AML-193 (cell line): ENCODE measurements around the gene GGT5.
A peak's percentile ranks its signal among the peaks of the same experiment; 100 is the strongest.
"Not testable (repeated sequence)": the region's sequence is repeated elsewhere in the genome, so short reads cannot be mapped to it uniquely, and the experiment has no call there.

Experiments
- DNase-seq, 2 experiments: peaks; one replicate each; lab custom pipeline; 2025; lab: John Stamatoyannopoulos, UW

Gene GGT5

GRCh38 chr22:24262185-24262749, 17.4 kb upstream of the GGT5 start:
- not testable (repeated sequence) for DNase-seq

GRCh38 chr22:24259459-24259858, 14.6 kb upstream of the GGT5 start:
- DNase-seq = not testable (repeated sequence)

GRCh38 chr22:24256736-24257135, 11.9 kb upstream of the GGT5 start:
- DNase-seq = not testable (repeated sequence)

GRCh38 chr22:24256136-24256535, 11.3 kb upstream of the GGT5 start:
- DNase-seq = not testable (repeated sequence)

GRCh38 chr22:24253126-24253525, 8.2 kb upstream of the GGT5 start:
- DNase-seq = not testable (repeated sequence)

- not testable (repeated sequence) for DNase-seq
Observed at GRCh38 chr22:24251286-24251685, 6.4 kb upstream of the GGT5 start.

GRCh38 chr22:24249413-24249812, 4.5 kb upstream of the GGT5 start:
- DNase-seq = not testable (repeated sequence)

GRCh38 chr22:24248611-24249010, 3.7 kb upstream of the GGT5 start:
- DNase-seq = not testable (repeated sequence)

- DNase-seq = peak; percentile 68 to 69
Observed at GRCh38 chr22:24247564-24248344, 2.9 kb upstream of the GGT5 start.

GRCh38 chr22:24247011-24247507, 2.2 kb upstream of the GGT5 start:
- no peak for DNase-seq

- DNase-seq = not testable (repeated sequence)
Observed at GRCh38 chr22:24245584-24246561, 991 bp upstream of the GGT5 start.

- DNase-seq = no peak
Observed at GRCh38 chr22:24244144-24244787, 616 bp downstream of the GGT5 start.

GRCh38 chr22:24243417-24243816, 1.5 kb downstream of the GGT5 start:
- not testable (repeated sequence) for DNase-seq

GRCh38 chr22:24240985-24241692, 3.7 kb downstream of the GGT5 start:
- DNase-seq = not testable (repeated sequence)

GRCh38 chr22:24240381-24240780, 4.5 kb downstream of the GGT5 start:
- no peak for DNase-seq

GRCh38 chr22:24238101-24238694, 6.7 kb downstream of the GGT5 start:
- not testable (repeated sequence) for DNase-seq

GRCh38 chr22:24236656-24237055, 8.2 kb downstream of the GGT5 start:
- DNase-seq = no peak

- DNase-seq = no peak
Observed at GRCh38 chr22:24235315-24235714, 9.6 kb downstream of the GGT5 start.

GRCh38 chr22:24233816-24234215, 11.1 kb downstream of the GGT5 start:
- DNase-seq = no peak

GRCh38 chr22:24233235-24233634, 11.6 kb downstream of the GGT5 start:
- no peak for DNase-seq

- no peak for DNase-seq
Observed at GRCh38 chr22:24232725-24233124, 12.2 kb downstream of the GGT5 start.
